SU-DHL-6 (cell line): Measurements from ENCODE around the gene RBCK1.

Experiments
- EZH2phosphoT487 ChIP-seq: fragments of 200-600 bp; sonication (generic), shearing (Covaris generic); conservative IDR thresholded peaks from 2 replicates; pipeline ENCODE4 v1.6.1; 2018; ENCODE audit warnings: mild to moderate bottlenecking, antibody characterized with exemption, low read length, moderate library complexity, mixed read lengths
- TF ChIP-seq, protein P1 (sequence below): fragments of 200-600 bp; sonication (generic); IDR thresholded peaks from one replicate; pipeline ENCODE4 v1.5.1; 2017; ENCODE audit warnings: antibody characterized with exemption, mild to moderate bottlenecking, low read length, moderate library complexity; ENCODE audit not compliant: insufficient read depth, poor library complexity, severe bottlenecking

DNA sequence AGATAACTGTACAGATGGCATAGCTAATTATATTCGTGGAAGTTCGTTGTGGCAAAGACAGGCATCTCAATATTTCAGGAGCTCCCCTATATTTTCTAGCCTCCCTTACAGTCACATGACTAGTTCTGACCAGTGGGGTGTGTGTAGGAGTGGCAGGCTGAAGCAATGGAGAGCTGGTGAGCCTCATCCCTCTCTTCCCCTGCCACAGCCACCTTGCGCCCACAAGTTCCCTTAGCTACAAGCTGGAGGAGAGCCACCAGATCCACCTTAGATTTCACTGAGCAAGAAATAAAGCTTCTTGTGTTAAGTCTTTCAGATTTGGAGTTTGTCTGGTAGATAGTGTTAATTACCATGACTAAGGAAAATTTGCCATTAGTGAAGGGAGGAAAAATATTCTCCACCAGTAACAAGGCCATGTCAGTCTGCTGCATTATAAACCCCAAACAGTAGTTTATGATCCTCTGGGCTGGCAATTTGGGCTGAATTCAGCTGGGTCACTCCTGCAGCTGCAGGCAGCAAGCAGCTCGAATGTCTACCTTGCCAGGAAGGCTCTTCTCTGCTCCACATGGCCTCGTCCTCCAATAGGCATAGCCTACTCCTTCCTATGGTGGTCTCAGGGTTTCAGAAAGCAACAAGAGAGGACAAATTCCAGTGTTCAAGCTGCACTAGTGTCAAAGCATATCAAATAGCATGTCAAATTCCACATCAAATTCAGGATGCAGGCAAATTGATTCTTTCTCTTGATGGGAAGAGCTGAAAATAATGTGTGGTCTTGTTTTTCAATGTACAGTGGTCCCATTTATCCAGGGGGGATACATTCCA, 7.4 kb upstream of the RBCK1 start:
- TF ChIP-seq, protein P1, sequence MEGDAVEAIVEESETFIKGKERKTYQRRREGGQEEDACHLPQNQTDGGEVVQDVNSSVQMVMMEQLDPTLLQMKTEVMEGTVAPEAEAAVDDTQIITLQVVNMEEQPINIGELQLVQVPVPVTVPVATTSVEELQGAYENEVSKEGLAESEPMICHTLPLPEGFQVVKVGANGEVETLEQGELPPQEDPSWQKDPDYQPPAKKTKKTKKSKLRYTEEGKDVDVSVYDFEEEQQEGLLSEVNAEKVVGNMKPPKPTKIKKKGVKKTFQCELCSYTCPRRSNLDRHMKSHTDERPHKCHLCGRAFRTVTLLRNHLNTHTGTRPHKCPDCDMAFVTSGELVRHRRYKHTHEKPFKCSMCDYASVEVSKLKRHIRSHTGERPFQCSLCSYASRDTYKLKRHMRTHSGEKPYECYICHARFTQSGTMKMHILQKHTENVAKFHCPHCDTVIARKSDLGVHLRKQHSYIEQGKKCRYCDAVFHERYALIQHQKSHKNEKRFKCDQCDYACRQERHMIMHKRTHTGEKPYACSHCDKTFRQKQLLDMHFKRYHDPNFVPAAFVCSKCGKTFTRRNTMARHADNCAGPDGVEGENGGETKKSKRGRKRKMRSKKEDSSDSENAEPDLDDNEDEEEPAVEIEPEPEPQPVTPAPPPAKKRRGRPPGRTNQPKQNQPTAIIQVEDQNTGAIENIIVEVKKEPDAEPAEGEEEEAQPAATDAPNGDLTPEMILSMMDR, result no peak
- no peak for TF ChIP-seq EZH2phosphoT487
